Chondrocyte (in vitro differentiated cells): ENCODE measurements around the gene FAM168A. TPM values are rescaled to one million over a fixed set of nuclear protein-coding genes. Genes with fewer than 3 reads are reported as not detected.
A peak's percentile ranks its signal among the peaks of the same experiment; 100 is the strongest.

Experiments
- DNase-seq: peaks from one replicate; pipeline ENCODE4 v3.0.0; 2021; ENCODE audit warnings: mixed read lengths, low spot score
- H3K27ac Mint-ChIP-seq: one replicate; pipeline ENCODE4 v1.8.0; 2021; ENCODE audit warnings: mild to moderate bottlenecking, moderate library complexity, mixed read lengths; ENCODE audit not compliant: unreplicated experiment
- H3K27me3 Mint-ChIP-seq: 2 replicates; pipeline ENCODE4 v1.8.0; 2021; ENCODE audit warnings: low read depth, mixed read lengths
- H3K36me3 Mint-ChIP-seq: 2 replicates; pipeline ENCODE4 v1.8.0; 2021; ENCODE audit warnings: low read depth, mixed read lengths
- H3K4me1 Mint-ChIP-seq: 2 replicates; pipeline ENCODE4 v1.8.0; 2021; ENCODE audit warnings: low read depth, mild to moderate bottlenecking, mixed read lengths
- H3K4me3 Mint-ChIP-seq: one replicate; pipeline ENCODE4 v1.8.0; 2021; ENCODE audit warnings: mild to moderate bottlenecking, moderate library complexity, mixed read lengths; ENCODE audit not compliant: unreplicated experiment
- H3K9me3 Mint-ChIP-seq: 2 replicates; pipeline ENCODE4 v1.8.0; 2021; ENCODE audit warnings: low read depth, mixed read lengths
- total RNA-seq: library from RNA; stranded (reverse); gene quantifications from 3 replicates; pipeline ENCODE4 v1.2.1, GENCODE V29; 2021
- TF ChIP-seq, protein P1 (sequence below): fragments of 200-600 bp; sonication (generic); IDR thresholded peaks from 2 replicates; pipeline ENCODE4 v1.5.0; 2021; ENCODE audit warnings: antibody characterized with exemption, mild to moderate bottlenecking, moderate library complexity

Gene FAM168A
- total RNA-seq, 1 donor from 2014 or later, result 53.7 TPM

DNA sequence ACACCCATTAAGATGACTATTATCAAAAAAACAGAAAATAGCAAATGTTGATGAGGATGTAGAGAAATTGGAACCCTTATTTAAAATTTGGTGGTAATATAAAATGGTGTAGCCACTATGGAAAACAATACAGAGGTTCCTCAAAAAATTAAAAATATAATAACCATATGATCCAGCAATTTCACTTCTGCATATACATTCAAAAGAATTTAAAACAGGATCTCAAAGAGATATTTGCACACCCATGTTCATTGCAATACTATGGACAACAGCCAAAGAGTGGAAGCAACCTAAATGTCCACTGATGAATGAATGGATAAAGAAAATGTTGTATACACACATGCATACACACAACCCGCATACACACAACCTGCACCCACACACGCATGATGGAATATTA is 102.2 kb downstream of the FAM168A start:
- Mint-ChIP-seq H3K27ac (no peak overlapping the region), H3K4me1 (peaks cover 20% of the 10 kb centered on the region), H3K36me3 (peaks cover 2% of the 10 kb centered on the region), H3K27me3 (no peaks in the 10 kb centered on the region), H3K4me3 (no peak overlapping the region), H3K9me3 (no peaks in the 10 kb centered on the region)
- TF ChIP-seq, protein P1, sequence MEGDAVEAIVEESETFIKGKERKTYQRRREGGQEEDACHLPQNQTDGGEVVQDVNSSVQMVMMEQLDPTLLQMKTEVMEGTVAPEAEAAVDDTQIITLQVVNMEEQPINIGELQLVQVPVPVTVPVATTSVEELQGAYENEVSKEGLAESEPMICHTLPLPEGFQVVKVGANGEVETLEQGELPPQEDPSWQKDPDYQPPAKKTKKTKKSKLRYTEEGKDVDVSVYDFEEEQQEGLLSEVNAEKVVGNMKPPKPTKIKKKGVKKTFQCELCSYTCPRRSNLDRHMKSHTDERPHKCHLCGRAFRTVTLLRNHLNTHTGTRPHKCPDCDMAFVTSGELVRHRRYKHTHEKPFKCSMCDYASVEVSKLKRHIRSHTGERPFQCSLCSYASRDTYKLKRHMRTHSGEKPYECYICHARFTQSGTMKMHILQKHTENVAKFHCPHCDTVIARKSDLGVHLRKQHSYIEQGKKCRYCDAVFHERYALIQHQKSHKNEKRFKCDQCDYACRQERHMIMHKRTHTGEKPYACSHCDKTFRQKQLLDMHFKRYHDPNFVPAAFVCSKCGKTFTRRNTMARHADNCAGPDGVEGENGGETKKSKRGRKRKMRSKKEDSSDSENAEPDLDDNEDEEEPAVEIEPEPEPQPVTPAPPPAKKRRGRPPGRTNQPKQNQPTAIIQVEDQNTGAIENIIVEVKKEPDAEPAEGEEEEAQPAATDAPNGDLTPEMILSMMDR, result no peak
- no peak for DNase-seq

GRCh38 chr11:73493956-73494598 is 103.8 kb downstream of the FAM168A start:
- Mint-ChIP-seq H3K36me3 (peaks cover 2% of the 10 kb centered on the region), H3K4me3 (no peak overlapping the region), H3K27me3 (no peaks in the 10 kb centered on the region), H3K9me3 (no peaks in the 10 kb centered on the region), H3K4me1 (peaks cover 17% of the 10 kb centered on the region), H3K27ac (peak overlapping the region; percentile 83)
- TF ChIP-seq, protein P1, result no peak
- no peak for DNase-seq

- peaks cover 7% of the 10 kb centered on the region for H3K36me3 Mint-ChIP-seq
- TF ChIP-seq, protein P1, result no peak
- peaks cover 15% of the 10 kb centered on the region for H3K9me3 Mint-ChIP-seq
- no peaks in the 10 kb centered on the region for H3K27me3 Mint-ChIP-seq
- peaks cover 4% of the 10 kb centered on the region for H3K4me1 Mint-ChIP-seq
- no peak overlapping the region for H3K27ac Mint-ChIP-seq
- no peak for DNase-seq
- H3K4me3 Mint-ChIP-seq, result no peak overlapping the region
These were observed 116.3 kb downstream of the FAM168A start for GRCh38 chr11:73481626-73482025.

DNA sequence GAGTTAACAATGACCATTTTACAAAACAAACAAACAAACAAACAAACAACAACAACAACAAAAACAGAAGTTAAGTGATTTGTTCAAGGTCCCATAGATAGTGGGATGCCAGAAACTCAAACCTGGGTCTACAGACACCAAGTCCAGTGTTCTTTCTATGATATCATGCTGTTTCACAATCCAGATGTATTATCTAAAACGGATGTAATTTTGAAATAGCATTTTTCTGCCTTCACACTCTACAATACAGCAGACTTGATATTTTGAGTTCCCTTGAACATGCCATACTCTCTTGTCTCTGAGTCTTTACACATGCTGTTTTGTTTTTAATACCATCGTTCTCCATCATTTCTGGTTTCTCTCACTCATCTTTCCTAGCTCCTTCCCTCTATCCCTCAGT is 117.2 kb downstream of the FAM168A start:
- no peaks in the 10 kb centered on the region for H3K27me3 Mint-ChIP-seq
- TF ChIP-seq, protein P1, result no peak
- no peak overlapping the region for H3K27ac Mint-ChIP-seq
- H3K9me3 Mint-ChIP-seq, result peaks cover 16% of the 10 kb centered on the region
- H3K4me3 Mint-ChIP-seq, result no peak overlapping the region
- no peak for DNase-seq
- peaks cover 4% of the 10 kb centered on the region for H3K4me1 Mint-ChIP-seq
- H3K36me3 Mint-ChIP-seq, result peaks cover 7% of the 10 kb centered on the region

DNA sequence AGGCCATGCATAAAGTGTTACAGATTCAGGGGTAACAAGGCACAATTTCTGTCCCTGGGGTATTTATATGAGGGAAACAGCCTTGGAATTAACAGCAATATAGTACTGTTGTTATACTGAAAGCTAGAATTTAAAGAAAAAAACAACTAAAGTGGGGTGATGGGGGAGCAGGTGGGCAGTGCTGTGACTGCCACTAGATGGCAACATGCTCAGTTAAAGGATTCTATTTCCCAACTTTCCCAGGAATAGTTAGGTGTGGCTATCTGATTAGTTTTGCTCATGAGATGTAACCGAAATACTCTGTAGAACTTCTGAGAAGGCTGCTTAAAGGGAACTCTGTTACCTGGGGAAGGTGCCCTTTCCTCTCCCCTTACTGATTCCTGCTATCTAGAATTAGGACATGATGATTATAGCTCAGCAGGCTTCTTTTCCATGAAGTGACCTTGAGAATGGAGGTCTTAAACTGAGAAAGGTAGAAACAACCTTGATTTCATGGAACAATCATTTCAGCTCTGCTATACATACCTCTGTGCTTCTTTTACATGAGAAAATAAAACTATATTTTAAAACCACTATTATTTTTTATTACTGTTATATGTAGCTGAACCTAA is 119.1 kb downstream of the FAM168A start:
- H3K27me3 Mint-ChIP-seq, result no peaks in the 10 kb centered on the region
- H3K36me3 Mint-ChIP-seq, result peaks cover 7% of the 10 kb centered on the region
- TF ChIP-seq, protein P1, result peak; percentile 85
- no peak overlapping the region for H3K27ac Mint-ChIP-seq
- peaks cover 8% of the 10 kb centered on the region for H3K4me1 Mint-ChIP-seq
- no peak overlapping the region for H3K4me3 Mint-ChIP-seq
- H3K9me3 Mint-ChIP-seq, result peaks cover 16% of the 10 kb centered on the region
- DNase-seq, result no peak
